ENCODE data around the gene GLI3. TPM values are rescaled to one million over a fixed set of nuclear protein-coding genes. Genes with fewer than 3 reads are reported as not detected.
A peak's percentile ranks its signal among the peaks of the same experiment; 100 is the strongest.

GLI3 gene
- total and polyA plus RNA-seq, 2 of the 8 experiments (the other 6 are each of a cell fraction or from before 2014, with no cell fraction given): 8.0 to 31.1 TPM

DNA sequence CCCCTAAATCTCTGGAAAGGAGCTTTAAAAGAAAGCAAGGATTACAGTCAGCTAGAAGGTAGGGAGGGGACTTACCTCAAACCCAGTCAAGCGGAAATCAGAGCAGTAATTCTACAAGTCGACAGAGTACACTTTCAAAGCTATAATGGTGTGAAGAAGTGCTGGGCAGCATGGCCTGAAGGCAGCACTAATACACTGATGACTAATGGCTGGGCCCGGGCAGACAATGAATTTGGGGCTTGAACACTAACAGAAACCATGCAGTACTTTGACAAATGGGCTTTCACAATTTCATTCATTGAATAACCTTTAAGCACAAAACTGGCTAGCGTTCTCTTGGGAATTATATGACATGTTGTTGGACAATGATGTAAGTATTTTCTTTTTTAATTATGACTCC lies 4.7 kb downstream of the GLI3 start:
- no peak overlapping the region for H3K27ac ChIP-seq (ENCODE audit: low read depth, low read length)
- H4K91ac ChIP-seq (replicated peaks; ENCODE audit: insufficient read length, low read length): no peak overlapping the region
- no peak overlapping the region for H3K4me3 ChIP-seq (ENCODE audit: extremely low read depth in 1 of 4, insufficient read depth in 2 of 4, low read depth in 3 of 4, low read length in 4 of 4)
- no peaks in the 10 kb centered on the region for H3K27me3 ChIP-seq (replicated peaks in 1 of 4; ENCODE audit: control insufficient read depth in 3 of 4, extremely low read depth in 1 of 4, insufficient read depth in 3 of 4, low read length in 3 of 4)
- H2BK5ac ChIP-seq (ENCODE audit: low read depth, low read length): no peak overlapping the region
- no peak overlapping the region for H2AK5ac ChIP-seq (ENCODE audit: low read depth, low read length)
- H4K5ac ChIP-seq (ENCODE audit: insufficient read length, low read depth, low read length): no peak overlapping the region
- ChIA-PET CTCF (ENCODE audit: partially characterized antibody) (interaction anchor here (0.7 to 3.5 kb wide), 10 partner anchors 8 to 458 kb away, joined by 3 to 11 read pairs (median 3); no protein-coding TSS in a partner anchor), POLR2A (ENCODE audit: partially characterized antibody) (interaction anchor here (1.0 to 3.6 kb wide), 3 partner anchors 9 to 22 kb away, joined by 3 to 18 read pairs (median 8); no protein-coding TSS in a partner anchor)
- 77% methylated on average over 4 of the region's 4 CpGs; no CpG with 5 or more reads in 1 of the 2 experiments for WGBS, 2 experiments (ENCODE audit: extremely low coverage in 1 of 2, insufficient coverage in 1 of 2, insufficient read length in 1 of 2, insufficient replicate concordance in 2 of 2, low coverage in 1 of 2, low lambda C conversion rate in 2 of 2, missing lambda C conversion rate in 1 of 2)
- H2BK15ac ChIP-seq (ENCODE audit: low read length): no peak overlapping the region
- peak overlapping the region; percentile 10 to 17; a peak in 3 of 4 replicates for H3K4me2 ChIP-seq (ENCODE audit: insufficient read depth in 1 of 2, low read depth in 2 of 2, low read length in 2 of 2)
- H3K36me3 ChIP-seq (ENCODE audit: control insufficient read depth in 2 of 4, insufficient read depth in 4 of 4, low read length in 3 of 4): no peaks in the 10 kb centered on the region
- peaks cover 18% of the 10 kb centered on the region for H3K23me2 ChIP-seq (ENCODE audit: low read depth, low read length)
- H3K56ac ChIP-seq (replicated peaks; ENCODE audit: insufficient read length, low read depth, low read length): no peak overlapping the region
- H3K4me1 ChIP-seq (replicated peaks in 1 of 4; ENCODE audit: control insufficient read depth in 3 of 4, insufficient read depth in 4 of 4, low read length in 3 of 4): peaks cover 4 to 30% (median 18%) of the 10 kb centered on the region in 4 experiments; a peak in 6 of 7 replicates
- H3K23ac ChIP-seq (ENCODE audit: insufficient read length): no peak overlapping the region
- H3K9ac ChIP-seq (replicated peaks in 1 of 4; ENCODE audit: extremely low read depth in 1 of 4, low read depth in 3 of 4, low read length in 3 of 4): no peak overlapping the region
- H2BK20ac ChIP-seq (ENCODE audit: low read length): no peak overlapping the region
- no peak overlapping the region for H3K4ac ChIP-seq (replicated peaks; ENCODE audit: insufficient read length, low read depth, low read length)
- H3K79me2 ChIP-seq (ENCODE audit: control insufficient read depth in 1 of 2, insufficient read depth in 2 of 2, low read length in 2 of 2): peaks cover 0 to 61% of the 10 kb centered on the region in 2 experiments; a peak in 3 of 4 replicates
- FAIRE-seq (no peak), DNase-seq (ENCODE audit: low read depth in 1 of 2, low spot score in 2 of 2) (no peak)
- no peaks in the 10 kb centered on the region for H3K9me3 ChIP-seq (ENCODE audit: insufficient read depth in 2 of 2, low read depth in 1 of 2, low read length in 1 of 2)
- H2BK120ac ChIP-seq (replicated peaks; ENCODE audit: low read depth, low read length): no peak overlapping the region
- no peaks in the 10 kb centered on the region; the same call in 1 of the 2 replicates for H3K79me1 ChIP-seq (ENCODE audit: low read depth, low read length)
- H3K18ac ChIP-seq (ENCODE audit: extremely low read depth, low read length): no peak overlapping the region
- H3K14ac ChIP-seq (ENCODE audit: insufficient read length): no peak overlapping the region
- H4K8ac ChIP-seq (ENCODE audit: extremely low read depth, insufficient read depth, low read length): no peak overlapping the region
- H4K20me1 ChIP-seq (replicated peaks in 1 of 2; ENCODE audit: control insufficient read depth in 1 of 2, insufficient read depth in 2 of 2, low read length in 2 of 2): peaks cover 0 to 2% of the 10 kb centered on the region in 2 experiments
- H2BK12ac ChIP-seq (ENCODE audit: low read depth, low read length): no peak overlapping the region
- no peak overlapping the region for H2AFZ ChIP-seq (ENCODE audit: low read length)
- no peak for TF ChIP-seq FOSL1 (IDR thresholded peaks at IDR 0.05; ENCODE audit: insufficient read depth, low read depth, low read length)
- no peak for TF ChIP-seq CBX5 (IDR thresholded peaks at IDR 0.05; ENCODE audit: low read depth, low read length)
- no peak for TF ChIP-seq KDM5A (IDR thresholded peaks at IDR 0.05; ENCODE audit: low read length)
- no peak for TF ChIP-seq USF2 (IDR thresholded peaks at IDR 0.05; ENCODE audit: low read length)
- no peak for TF ChIP-seq CEBPB (IDR thresholded peaks at IDR 0.05; ENCODE audit: low read depth, low read length)
- TF ChIP-seq, protein P1, sequence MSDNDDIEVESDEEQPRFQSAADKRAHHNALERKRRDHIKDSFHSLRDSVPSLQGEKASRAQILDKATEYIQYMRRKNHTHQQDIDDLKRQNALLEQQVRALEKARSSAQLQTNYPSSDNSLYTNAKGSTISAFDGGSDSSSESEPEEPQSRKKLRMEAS (IDR thresholded peaks at IDR 0.05): no peak
- no peak for TF ChIP-seq POLR2A (IDR thresholded peaks at IDR 0.05; ENCODE audit: control extremely low read depth in 1 of 2, low read depth in 2 of 2, low read length in 2 of 2)
- TF ChIP-seq GTF2F1 (IDR thresholded peaks at IDR 0.05; ENCODE audit: borderline replicate concordance, low read depth, low read length): no peak
- no peak for TF ChIP-seq POLR2AphosphoS5 (IDR thresholded peaks at IDR 0.05; ENCODE audit: low read depth, low read length)
- TF ChIP-seq NRF1 (IDR thresholded peaks at IDR 0.05; ENCODE audit: low read depth, low read length): no peak
- TF ChIP-seq, protein P2, sequence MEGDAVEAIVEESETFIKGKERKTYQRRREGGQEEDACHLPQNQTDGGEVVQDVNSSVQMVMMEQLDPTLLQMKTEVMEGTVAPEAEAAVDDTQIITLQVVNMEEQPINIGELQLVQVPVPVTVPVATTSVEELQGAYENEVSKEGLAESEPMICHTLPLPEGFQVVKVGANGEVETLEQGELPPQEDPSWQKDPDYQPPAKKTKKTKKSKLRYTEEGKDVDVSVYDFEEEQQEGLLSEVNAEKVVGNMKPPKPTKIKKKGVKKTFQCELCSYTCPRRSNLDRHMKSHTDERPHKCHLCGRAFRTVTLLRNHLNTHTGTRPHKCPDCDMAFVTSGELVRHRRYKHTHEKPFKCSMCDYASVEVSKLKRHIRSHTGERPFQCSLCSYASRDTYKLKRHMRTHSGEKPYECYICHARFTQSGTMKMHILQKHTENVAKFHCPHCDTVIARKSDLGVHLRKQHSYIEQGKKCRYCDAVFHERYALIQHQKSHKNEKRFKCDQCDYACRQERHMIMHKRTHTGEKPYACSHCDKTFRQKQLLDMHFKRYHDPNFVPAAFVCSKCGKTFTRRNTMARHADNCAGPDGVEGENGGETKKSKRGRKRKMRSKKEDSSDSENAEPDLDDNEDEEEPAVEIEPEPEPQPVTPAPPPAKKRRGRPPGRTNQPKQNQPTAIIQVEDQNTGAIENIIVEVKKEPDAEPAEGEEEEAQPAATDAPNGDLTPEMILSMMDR (IDR thresholded peaks at IDR 0.05; ENCODE audit: control extremely low read depth in 1 of 3, insufficient read depth in 1 of 3, low read depth in 1 of 3, low read length in 3 of 3): no peak
